Calu3 (cell line): ENCODE measurements around the gene DOCK1. TPM values are rescaled to one million over a fixed set of nuclear protein-coding genes. Genes with fewer than 3 reads are reported as not detected.

Experiments used
- BruUV-seq: library from RNA; stranded (reverse); fragments of 400-500 nt; replicated peaks from 2 replicates; lab custom pipeline; 2021; lab: Mats Ljungman, UMichigan
- CTCF ChIA-PET: fragments of 300-600 bp; sonication (Branson Sonifier 250); formaldehyde crosslinking; loops from one replicate; lab custom pipeline; 2022; ENCODE audit warnings: antibody characterized with exemption; lab: Charles Lee
- DNase-seq: peaks from one replicate; pipeline ENCODE4 v3.0.0; 2022
- H3K27ac Mint-ChIP-seq: one replicate; pipeline ENCODE4 v1.8.0; 2022; ENCODE audit warnings: mixed read lengths; ENCODE audit not compliant: unreplicated experiment
- H3K27me3 Mint-ChIP-seq: one replicate; pipeline ENCODE4 v1.8.0; 2022; ENCODE audit warnings: mixed read lengths; ENCODE audit not compliant: unreplicated experiment
- H3K36me3 Mint-ChIP-seq: one replicate; pipeline ENCODE4 v1.8.0; 2022; ENCODE audit warnings: mild to moderate bottlenecking, moderate library complexity, mixed read lengths; ENCODE audit not compliant: insufficient read depth, unreplicated experiment
- H3K4me1 Mint-ChIP-seq: one replicate; pipeline ENCODE4 v1.8.0; 2022; ENCODE audit warnings: mild to moderate bottlenecking, low read depth, mixed read lengths; ENCODE audit not compliant: unreplicated experiment
- H3K4me3 Mint-ChIP-seq: one replicate; pipeline ENCODE4 v1.8.0; 2022; ENCODE audit warnings: mild to moderate bottlenecking, low read depth, moderate library complexity, mixed read lengths; ENCODE audit not compliant: unreplicated experiment
- H3K9me3 Mint-ChIP-seq: one replicate; pipeline ENCODE4 v1.8.0; 2022; ENCODE audit warnings: low read depth, mixed read lengths; ENCODE audit not compliant: unreplicated experiment
- CTCF ChIP-seq: fragments of 200-600 bp; IDR thresholded peaks from one replicate; pipeline ENCODE4 v1.8.0; 2022; ENCODE audit warnings: antibody characterized with exemption; ENCODE audit not compliant: unreplicated experiment
- intact Hi-C: fragments of 100-400 bp; cut with micrococcal nuclease; formaldehyde crosslinking; loops from one replicate; pipeline ENCODE4 v1.10.0; 2022; ENCODE audit not compliant: unreplicated experiment
- total RNA-seq: library from RNA; stranded (reverse); gene quantifications from 2 replicates; pipeline ENCODE4 v1.2.3, GENCODE V29; 2022

DOCK1 gene
- total RNA-seq, 1 experiment from 2014 or later, result 34.2 TPM

GRCh38 chr10:127122831-127123230 is 217.6 kb downstream of the DOCK1 start:
- peaks cover 5% of the 10 kb centered on the region for H3K36me3 Mint-ChIP-seq
- no peaks in the 10 kb centered on the region for H3K9me3 Mint-ChIP-seq
- intact Hi-C loops, result no loop called here
- no TSS peak for BruUV-seq
- no peaks in the 10 kb centered on the region for H3K4me1 Mint-ChIP-seq
- H3K27me3 Mint-ChIP-seq, result no peaks in the 10 kb centered on the region
- no peak for DNase-seq
- H3K27ac Mint-ChIP-seq, result no peak overlapping the region
- no peak overlapping the region for H3K4me3 Mint-ChIP-seq
- CTCF ChIA-PET, result no interaction called here
- no peak for TF ChIP-seq CTCF

- H3K36me3 Mint-ChIP-seq, result peaks cover 5% of the 10 kb centered on the region
- CTCF ChIA-PET, result no interaction called here
- H3K27me3 Mint-ChIP-seq, result no peaks in the 10 kb centered on the region
- H3K27ac Mint-ChIP-seq, result no peak overlapping the region
- H3K4me1 Mint-ChIP-seq, result no peaks in the 10 kb centered on the region
- no peak for TF ChIP-seq CTCF
- intact Hi-C loops, result no loop called here
- H3K4me3 Mint-ChIP-seq, result no peak overlapping the region
- no peaks in the 10 kb centered on the region for H3K9me3 Mint-ChIP-seq
- BruUV-seq, result no TSS peak
- no peak for DNase-seq
Observed at GRCh38 chr10:127123626-127124025, 218.4 kb downstream of the DOCK1 start.

DNA sequence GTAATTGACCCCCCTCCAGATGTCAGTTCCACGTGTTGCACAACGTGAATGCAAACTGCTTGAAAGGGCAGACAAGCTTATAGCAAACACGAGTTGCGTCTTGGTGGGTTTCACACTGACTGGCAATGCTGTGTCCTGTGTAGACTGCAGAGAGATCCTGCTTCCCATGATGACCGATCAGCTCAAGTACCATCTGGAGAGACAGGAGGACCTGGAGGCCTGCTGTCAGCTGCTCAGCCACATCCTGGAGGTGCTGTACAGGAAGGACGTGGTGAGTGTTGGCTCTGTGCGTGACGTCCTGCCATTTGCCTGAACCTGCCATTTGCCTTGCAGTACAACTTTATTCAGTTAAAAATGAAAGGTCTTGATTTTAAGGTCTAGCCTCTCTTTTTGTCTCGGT is 220.1 kb downstream of the DOCK1 start:
- no peak for TF ChIP-seq CTCF
- no peaks in the 10 kb centered on the region for H3K27me3 Mint-ChIP-seq
- intact Hi-C loops, result no loop called here
- H3K27ac Mint-ChIP-seq, result no peak overlapping the region
- CTCF ChIA-PET, result no interaction called here
- no peaks in the 10 kb centered on the region for H3K4me1 Mint-ChIP-seq
- no peak for DNase-seq
- no peaks in the 10 kb centered on the region for H3K36me3 Mint-ChIP-seq
- H3K9me3 Mint-ChIP-seq, result no peaks in the 10 kb centered on the region
- H3K4me3 Mint-ChIP-seq, result no peak overlapping the region
- no TSS peak for BruUV-seq

- no peak for DNase-seq
- no peak overlapping the region for H3K4me3 Mint-ChIP-seq
- CTCF ChIA-PET, result no interaction called here
- no peaks in the 10 kb centered on the region for H3K36me3 Mint-ChIP-seq
- H3K4me1 Mint-ChIP-seq, result no peaks in the 10 kb centered on the region
- no peaks in the 10 kb centered on the region for H3K9me3 Mint-ChIP-seq
- BruUV-seq, result no TSS peak
- intact Hi-C loops, result no loop called here
- no peak for TF ChIP-seq CTCF
- H3K27me3 Mint-ChIP-seq, result no peaks in the 10 kb centered on the region
- H3K27ac Mint-ChIP-seq, result no peak overlapping the region
Observed at GRCh38 chr10:127127822-127128221, 222.6 kb downstream of the DOCK1 start.
